Erythroblast (primary cell): ENCODE data around the gene MIER2.
A peak's percentile ranks its signal among the peaks of the same experiment; 100 is the strongest.

Source experiments
- DNase-seq, 2 experiments: peaks; one replicate each; lab custom pipeline; 2025; lab: John Stamatoyannopoulos, UW
- GATA1 ChIP-seq: IDR thresholded peaks from 2 replicates; pipeline ENCODE4 v1.6.1; 2011; ENCODE audit warnings: low read depth, mild to moderate bottlenecking, control low read depth, low read length, moderate library complexity
- POLR2A ChIP-seq: IDR thresholded peaks from 2 replicates; pipeline ENCODE4 v1.6.1; 2011; ENCODE audit warnings: mild to moderate bottlenecking, low read length

Gene MIER2

DNA sequence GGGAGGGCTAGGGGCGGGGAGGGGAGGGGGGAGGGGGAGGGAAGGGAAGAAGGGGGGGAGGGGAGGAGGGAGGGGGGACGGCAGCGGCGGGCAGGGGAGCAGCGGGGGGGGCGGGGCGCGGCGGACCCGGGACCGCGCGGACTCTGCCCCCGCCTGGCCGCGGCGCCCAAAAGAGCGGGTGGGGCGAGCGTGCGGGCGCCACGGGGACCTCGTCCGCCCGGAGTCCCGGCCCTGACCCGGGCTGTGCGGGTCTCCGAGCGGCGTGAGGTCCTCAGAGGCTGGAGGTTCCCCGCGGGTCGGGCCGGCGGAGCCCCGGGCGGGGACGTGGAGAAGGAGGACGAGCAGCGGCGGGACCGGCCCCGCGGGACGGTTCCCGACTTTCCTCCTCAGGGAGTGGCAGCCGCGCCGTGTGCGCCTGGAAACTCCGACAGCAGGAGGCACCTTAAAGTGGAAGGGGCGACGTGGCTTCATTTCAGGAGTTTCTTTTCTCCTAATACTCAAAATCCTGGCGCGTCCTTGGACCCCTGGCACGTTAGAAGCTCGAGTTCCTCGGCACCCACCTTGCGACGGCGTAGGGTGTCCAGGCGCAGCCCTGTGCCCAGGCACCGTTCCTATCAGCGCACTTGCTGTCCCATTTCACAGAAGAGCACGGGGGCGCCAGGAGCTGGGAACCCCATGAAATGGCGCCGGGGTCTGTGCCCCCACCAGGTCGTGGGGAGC lies 52.9 kb downstream of the MIER2 start:
- TF ChIP-seq GATA1 (no peak), POLR2A (no peak)
- no peak for DNase-seq

DNA sequence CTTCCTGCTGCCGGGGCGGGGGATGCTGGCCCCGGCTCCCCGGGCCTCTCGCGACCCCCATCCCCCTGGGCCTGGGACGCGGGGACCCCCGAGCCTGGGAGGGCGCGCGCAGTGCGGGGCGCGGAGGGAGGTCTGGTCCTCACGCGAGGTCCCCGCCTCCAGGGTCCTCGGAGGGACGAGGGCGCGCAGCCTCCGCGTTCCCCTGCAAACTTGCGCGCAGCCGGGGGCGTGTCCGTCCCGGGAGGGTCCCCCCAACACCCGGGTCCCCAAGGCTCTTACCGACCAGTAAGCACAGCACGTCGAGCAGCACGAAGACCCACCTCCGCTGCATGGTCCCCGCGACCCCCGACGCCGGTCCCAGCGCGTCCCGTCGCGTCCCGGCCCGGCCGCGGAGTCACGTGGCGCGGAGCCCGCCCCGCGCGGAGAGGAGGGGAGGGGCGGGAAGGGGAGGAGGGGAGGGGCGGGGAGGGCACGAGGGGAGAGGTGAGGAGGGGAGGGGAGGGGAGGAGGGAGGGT lies 53.5 kb downstream of the MIER2 start, which contains the start of gene PLPP2:
Gene PLPP2 (minus strand): TSS at position 398 of the 516 bp plus-strand sequence. CDS start 67 bp downstream, at position 331.
- no peak for DNase-seq
- no peak for TF ChIP-seq GATA1
- TF ChIP-seq POLR2A: no peak

DNA sequence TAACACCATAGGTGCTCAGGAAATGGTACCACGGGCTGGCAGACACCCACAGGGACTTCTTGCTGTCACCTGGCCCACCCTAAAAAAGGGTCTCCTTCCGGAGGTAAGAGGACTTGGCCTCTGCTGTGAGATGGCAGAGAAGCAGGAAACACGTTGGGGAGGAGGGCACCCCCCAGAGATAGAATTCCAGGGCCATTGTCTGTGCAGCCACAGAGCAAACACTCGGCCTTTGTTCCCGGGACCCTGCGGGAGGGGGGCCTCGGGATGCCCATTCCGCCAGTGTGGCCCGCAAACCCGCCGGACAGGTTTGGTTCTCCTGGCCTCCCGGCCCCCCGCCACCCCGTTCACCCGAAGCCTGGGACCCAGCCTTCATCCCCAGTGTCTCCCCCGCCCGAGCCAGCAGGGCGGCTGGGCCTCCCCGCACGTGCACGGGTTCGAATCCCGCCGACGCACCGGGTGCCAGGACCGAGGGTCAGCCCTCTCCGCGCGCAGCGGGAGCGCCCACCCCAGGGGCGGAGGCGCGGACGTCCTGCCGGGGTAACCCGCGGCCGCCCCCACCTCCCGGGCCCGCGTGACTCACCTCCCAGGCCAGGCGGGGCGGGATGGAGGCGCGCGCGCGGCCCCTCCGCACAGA lies 54.1 kb downstream of the MIER2 start:
- no peak for DNase-seq
- TF ChIP-seq GATA1 (no peak), POLR2A (no peak)

DNA sequence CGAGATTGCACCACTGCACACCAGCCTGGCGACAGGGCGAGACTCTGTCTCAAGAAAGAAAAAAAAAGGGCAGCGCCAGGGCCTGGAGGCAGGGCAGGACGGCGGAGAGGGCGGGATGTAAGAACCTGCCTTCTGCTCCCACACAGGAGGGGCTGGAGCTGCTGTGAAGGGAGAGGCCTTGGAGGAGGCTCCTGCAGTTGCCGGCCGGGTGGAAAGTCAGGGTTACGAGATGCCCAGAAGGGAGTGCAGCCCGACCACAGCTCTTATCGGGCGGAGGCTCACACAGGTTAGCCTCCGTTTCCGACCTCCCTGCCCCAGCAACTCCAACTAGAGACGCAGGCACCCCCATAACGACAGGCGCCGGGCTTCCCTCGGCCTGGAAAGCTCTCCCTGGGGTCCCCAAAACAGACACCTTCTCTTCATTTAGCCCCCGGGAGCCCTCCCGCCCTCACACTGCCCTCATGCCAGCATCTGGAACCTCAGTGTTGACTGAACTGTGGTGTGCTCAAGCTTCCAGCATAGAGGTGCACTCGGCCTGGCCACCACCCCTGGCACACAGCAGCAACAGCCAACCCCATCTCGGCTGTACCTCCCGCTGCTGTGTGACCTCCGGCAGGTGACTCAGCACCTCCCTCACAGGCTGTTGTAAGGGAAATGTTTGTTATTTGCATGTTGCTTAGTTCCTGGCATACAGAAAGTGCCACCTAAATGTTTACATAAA lies 54.8 kb downstream of the MIER2 start:
- TF ChIP-seq GATA1 (no peak), POLR2A (no peak)
- peak in 1 of 2 experiments; percentile 20 for DNase-seq

DNA sequence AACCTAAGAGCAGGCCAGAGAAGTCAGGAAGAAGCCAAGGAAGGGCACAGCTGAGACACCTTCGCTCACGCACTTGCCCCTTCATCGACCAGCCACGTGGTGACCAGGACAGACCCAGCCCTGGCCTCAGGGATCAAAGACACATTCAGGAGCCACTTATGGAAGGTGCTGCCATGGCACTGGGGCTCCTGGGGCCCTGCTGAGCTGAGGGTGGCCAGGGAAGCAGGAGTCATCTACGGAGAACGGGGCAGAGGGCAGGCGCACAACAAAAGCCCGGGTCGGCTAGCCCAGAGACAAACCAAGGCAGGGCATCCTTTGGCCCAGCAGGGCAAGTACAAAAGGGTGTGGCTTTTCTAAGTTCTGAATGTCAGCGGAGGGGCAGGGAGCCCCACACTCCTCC lies 55.7 kb downstream of the MIER2 start:
- DNase-seq: no peak
- TF ChIP-seq GATA1 (no peak), POLR2A (no peak)

DNA sequence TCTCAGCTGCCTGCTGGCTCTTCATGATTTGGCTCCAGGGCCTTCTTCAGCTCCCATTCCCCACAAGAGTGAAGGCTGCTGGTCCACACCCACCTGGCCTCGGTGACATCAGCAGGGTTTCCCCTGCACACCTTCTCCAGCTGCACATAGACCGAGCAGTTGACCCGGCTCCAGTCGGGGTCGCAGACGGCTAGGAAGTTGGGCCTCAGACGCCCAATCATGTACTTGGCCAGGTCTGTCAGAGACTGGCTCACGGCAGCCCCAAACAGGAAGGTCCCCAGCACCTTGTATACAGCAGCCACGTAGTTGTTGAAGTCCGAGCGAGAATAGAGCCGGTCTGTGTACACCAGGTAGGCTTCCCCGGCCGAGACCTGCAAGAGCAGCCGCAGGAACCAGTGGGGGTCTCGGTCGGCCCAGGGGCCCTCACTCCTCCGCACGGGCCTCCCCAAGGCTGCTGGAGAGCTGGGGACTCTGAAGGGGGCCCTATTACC lies 57.2 kb downstream of the MIER2 start:
- no peak for TF ChIP-seq GATA1
- TF ChIP-seq POLR2A: no peak

DNA sequence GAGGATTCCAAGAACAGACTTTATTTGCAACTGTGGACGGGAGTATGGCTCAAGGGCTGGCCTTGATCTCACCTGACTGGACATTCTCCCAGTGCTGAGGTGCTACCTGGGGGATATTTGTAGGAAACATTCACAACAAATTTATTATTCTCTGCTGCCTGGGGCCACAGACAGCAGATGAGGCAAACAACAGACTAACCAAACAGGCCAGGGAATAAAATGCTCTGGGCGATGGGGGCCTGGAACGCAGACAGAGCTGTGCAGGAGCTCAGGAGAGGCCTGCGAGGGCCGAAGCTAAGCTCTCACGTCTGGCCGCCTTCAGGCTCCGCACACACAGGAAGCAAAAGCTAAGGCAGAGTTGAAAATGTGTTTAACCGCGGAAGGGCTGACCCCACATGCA lies 61.2 kb downstream of the MIER2 start:
- TF ChIP-seq GATA1 (no peak), POLR2A (no peak)

More for the DNA sequence above, 57.2 kb downstream of the MIER2 start:
- DNase-seq: no peak

DNA sequence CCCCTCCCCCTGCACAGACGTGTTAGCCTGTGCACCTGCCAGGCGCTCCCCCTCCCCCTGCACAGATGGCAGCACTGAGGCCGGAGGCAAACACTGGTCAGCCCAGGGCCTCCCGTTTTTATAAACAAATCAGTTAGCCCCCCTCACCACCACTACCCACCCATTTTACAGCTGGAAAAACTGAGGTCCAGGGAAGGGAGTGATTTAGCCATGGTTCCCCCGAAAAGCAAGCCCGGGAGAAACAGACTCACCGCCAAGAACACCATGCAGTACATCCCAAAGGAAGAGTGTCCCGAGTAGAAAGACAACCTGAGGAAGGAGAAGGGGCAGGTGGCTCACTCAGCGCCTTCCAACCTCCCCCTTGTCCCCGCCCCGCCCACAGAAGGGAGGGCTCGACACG lies 62.1 kb downstream of the MIER2 start:
- no peak for DNase-seq
- no peak for TF ChIP-seq POLR2A
- TF ChIP-seq GATA1: no peak

More for the DNA sequence above, 61.2 kb downstream of the MIER2 start:
- no peak for DNase-seq

DNA sequence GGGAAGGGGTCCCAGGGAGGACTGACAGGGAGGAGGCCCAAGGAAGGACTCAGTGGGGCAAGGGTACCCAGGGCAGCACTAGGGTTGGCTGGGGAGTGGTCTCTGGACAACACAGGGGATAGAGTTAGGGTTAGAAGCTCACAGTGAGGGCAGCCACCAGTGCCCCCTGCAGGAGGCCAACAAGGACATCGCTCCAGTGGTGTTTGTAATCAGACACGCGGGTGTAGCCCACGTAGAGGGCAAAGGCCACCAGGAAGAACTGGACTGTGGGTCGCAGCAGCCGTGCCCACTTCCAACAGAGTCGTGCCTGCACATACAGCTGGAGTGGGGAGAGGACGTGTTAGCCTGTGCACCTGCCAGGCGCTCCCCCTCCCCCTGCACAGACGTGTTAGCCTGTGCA lies 62.6 kb downstream of the MIER2 start:
- DNase-seq: no peak
- TF ChIP-seq GATA1: no peak
- no peak for TF ChIP-seq POLR2A

DNA sequence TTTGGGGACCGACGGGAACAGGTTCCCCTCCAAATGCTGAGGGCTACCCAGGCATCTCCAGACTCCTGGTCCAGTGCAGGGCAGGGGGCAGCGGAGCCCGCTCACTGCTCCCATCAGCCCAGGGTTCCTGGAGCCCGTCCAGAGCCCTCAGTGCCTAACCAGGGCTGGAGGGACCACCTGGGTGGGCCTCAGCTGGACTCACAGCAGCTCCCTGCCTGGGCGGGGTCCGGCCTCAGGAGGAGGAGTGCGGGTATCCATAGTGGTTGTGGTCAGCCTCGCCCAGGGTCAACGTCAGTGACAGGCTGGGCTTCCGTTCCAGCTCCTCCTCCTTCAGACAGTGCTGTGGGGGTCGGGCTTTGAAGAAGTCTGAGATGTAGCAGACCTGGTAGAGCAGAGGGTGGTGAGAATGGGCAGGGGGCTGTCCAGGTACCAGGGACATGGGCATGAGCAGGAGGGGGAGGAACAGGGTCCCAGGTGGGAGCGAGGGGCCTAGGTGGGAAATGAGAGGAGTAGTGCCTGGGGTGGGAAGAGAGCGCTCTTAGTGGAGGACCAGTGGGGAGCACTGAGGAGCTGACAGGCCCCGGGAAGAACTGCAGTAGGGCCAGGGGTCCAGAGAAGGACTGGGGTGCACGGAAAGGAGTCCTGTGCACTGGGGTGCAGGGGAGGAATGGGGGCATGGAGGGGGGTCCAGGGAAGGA lies 63.3 kb downstream of the MIER2 start:
- no peak for TF ChIP-seq GATA1
- TF ChIP-seq POLR2A: no peak
- DNase-seq: no peak

DNA sequence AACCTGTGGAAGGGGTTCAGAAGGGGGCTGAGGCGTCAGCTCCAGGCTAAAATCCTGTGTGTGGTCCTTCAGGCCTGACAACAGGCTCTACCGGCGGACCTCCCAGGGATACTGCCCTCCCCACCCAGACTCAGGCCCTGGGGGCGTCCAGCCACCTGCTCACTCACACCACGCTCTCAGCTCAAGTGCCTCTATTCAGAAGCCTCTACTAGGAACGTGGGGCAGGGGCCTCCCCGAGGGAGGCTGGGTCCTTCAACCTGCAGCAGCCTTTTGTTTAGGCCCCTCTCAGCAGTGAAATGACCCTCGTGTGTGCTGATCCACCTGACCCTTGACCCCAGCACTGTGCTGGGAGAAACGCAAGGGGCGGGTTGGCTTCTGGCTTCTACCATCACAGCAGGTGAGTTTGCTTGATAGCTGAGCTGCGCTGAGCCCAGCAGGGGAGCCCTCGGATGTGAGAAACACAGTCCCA lies 64.0 kb downstream of the MIER2 start:
- TF ChIP-seq POLR2A: no peak
- TF ChIP-seq GATA1: no peak

DNA sequence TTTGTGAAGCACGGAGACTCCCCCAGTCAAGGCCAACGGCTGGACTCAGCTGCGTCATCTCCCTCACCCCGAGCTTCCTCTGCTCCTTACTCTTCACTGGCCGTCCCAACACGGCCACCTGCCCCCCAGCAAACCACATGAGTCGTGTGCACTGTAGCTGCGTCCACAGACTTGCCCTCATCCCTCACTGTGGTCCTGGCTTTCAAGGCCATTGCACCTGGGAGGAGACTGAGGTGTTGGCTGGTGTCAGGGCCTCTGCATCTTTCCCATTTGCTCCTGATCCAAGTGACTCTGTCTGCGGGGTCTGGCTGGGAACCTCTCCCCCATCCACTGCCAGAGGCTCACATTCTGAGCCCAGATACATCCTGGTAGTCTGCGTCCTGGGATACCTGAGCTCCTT lies 64.9 kb downstream of the MIER2 start:
- no peak for TF ChIP-seq POLR2A
- no peak for TF ChIP-seq GATA1
- DNase-seq: no peak

More for the DNA sequence above, 64.0 kb downstream of the MIER2 start:
- no peak for DNase-seq

DNA sequence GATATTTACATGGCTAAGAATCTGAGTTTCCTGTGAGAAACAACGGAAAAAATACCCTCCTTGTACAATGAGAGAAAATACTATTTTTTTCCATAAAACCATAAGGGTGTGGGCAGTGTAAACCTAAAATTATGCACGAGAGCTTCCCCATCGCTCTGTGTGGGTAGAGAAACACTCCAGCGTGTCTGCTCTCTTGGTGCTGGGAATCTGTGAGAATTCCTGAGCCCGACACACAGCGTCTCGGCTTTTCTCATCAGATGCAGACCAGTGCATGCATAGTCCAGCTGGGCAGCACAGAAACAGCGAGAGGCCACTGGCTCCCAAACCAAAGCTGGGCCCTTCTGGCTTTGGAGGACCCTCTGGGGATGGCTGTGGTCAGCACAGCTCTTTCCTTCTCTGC lies 65.4 kb downstream of the MIER2 start:
- DNase-seq: no peak
- no peak for TF ChIP-seq POLR2A
- TF ChIP-seq GATA1: no peak
